Activated CD8-positive, alpha-beta T cell treated with anti-CD3 and anti-CD28 coated beads for 36 hours (primary cell): ENCODE measurements around the gene CC2D1A. TPM values are rescaled to one million over a fixed set of nuclear protein-coding genes. Genes with fewer than 3 reads are reported as not detected.
A peak's percentile ranks its signal among the peaks of the same experiment; 100 is the strongest.

ENCODE experiments used
- ATAC-seq: fragments of 200-7000 bp; cut with Tn5 transposase; one replicate; pipeline ENCODE4 v1.10.0; 2021; ENCODE audit warnings: mild to moderate bottlenecking, moderate library complexity
- CTCF ChIA-PET: fragments of 350-600 bp; sonication (Branson Sonifier 250); formaldehyde crosslinking; loops from one replicate; lab custom pipeline; 2021; ENCODE audit warnings: antibody characterized with exemption; lab: Charles Lee
- POLR2A ChIA-PET: fragments of 350-600 bp; sonication (Branson Sonifier 250); formaldehyde crosslinking; loops from one replicate; lab custom pipeline; 2021; ENCODE audit warnings: antibody characterized with exemption; lab: Charles Lee
- DNase-seq: peaks from one replicate; pipeline ENCODE4 v3.0.0-alpha.2; 2020
- H3K27ac Mint-ChIP-seq: one replicate; pipeline ENCODE4 v1.8.0; 2021; ENCODE audit warnings: mild to moderate bottlenecking, mixed read lengths
- H3K27me3 Mint-ChIP-seq: one replicate; pipeline ENCODE4 v1.8.0; 2021; ENCODE audit warnings: mixed read lengths
- H3K36me3 Mint-ChIP-seq: one replicate; pipeline ENCODE4 v1.8.0; 2021; ENCODE audit warnings: low read depth, mixed read lengths
- H3K4me1 Mint-ChIP-seq: one replicate; pipeline ENCODE4 v1.8.0; 2021; ENCODE audit warnings: low read depth, mixed read lengths
- H3K4me3 Mint-ChIP-seq: one replicate; pipeline ENCODE4 v1.8.0; 2021; ENCODE audit warnings: mild to moderate bottlenecking, moderate library complexity, mixed read lengths
- H3K9me3 Mint-ChIP-seq: one replicate; pipeline ENCODE4 v1.8.0; 2021; ENCODE audit warnings: mixed read lengths
- intact Hi-C: fragments of 100-400 bp; cut with micrococcal nuclease; formaldehyde crosslinking; loops from one replicate; pipeline ENCODE4 v1.10.0; 2022
- microRNA-seq: library from miRNA; unstranded; fragments of <30 nt; microRNA quantifications from one replicate; pipeline ENCODE4 v1.2.0, GENCODE V29; 2022; ENCODE audit warnings: borderline microRNAs expressed, borderline replicate concordance
- total RNA-seq, 2 experiments: library from RNA; stranded (reverse); gene quantifications; one replicate each; pipeline ENCODE4 v1.2.3, GENCODE V29; 2021
- TF ChIP-seq, protein P1 (sequence below): fragments of 200-600 bp; IDR thresholded peaks from one replicate; pipeline ENCODE4 v1.8.0; 2022; ENCODE audit warnings: antibody characterized with exemption, mild to moderate bottlenecking

CC2D1A gene
- total RNA-seq, 2 experiments from 2014 or later, result 22.4 to 23.8 TPM

DNA sequence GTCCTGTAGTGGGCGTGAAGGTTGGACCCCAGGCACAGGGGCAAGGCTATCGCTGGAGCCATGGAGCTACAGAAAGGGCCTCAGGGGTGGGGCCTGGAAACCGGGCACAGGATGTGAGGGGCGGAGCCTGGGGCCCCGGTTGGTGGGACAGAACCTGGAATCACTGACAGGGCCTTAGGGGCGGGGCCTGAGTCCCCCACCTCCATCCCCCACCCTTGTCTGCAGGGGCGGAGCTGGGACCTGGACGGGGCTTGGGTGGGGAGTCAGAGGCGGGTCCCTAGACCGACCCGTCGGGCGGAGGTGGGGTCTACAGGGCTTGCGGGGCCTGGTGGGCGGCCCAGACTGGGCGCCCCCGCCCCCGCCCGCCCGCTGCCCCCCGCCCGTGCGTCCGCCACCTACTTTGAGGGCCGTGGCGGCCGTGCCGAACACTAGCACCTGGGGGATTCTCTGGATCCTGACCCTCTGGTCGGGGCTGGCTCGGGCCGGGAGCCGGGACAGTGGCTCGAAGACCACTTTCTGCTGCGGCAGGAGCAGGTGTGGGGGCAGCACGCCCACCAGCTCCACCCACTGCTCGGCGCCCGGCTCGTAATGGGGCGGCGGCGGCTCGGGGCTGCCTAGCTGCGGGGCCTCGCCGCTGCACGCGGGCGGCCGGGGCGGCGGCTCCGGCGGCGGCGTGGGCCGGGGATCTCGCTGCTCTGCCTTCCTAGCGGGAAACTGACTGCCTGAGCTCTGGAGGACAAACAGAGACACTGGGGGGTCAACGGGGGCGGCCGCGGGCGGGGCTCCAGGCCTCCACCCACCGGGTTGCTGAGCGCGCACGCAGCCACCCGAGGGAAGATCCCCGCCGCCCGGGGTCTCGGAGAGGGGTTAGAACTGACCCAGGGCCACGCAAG lies 72.6 kb downstream of the CC2D1A start:
- Mint-ChIP-seq H3K4me1 (peaks cover 23% of the 10 kb centered on the region), H3K9me3 (no peaks in the 10 kb centered on the region), H3K4me3 (peak overlapping the region; percentile 40), H3K36me3 (peaks cover 10% of the 10 kb centered on the region), H3K27me3 (no peaks in the 10 kb centered on the region), H3K27ac (peak overlapping the region; percentile 49)
- peak; percentile 70 for DNase-seq
- ATAC-seq, result peak; percentile 73
- ChIA-PET CTCF (interaction anchor here (0.7 to 1.7 kb wide), 6 partner anchors 10 to 70 kb away, joined by 3 to 4 read pairs (median 3); partner anchors contain the start of gene IL27RA), POLR2A (interaction anchor here (0.7 to 2.4 kb wide), 5 partner anchors 16 to 53 kb away, joined by 3 to 18 read pairs (median 5); partner anchors contain the start of gene IL27RA)
- intact Hi-C loops, result no loop called here
- TF ChIP-seq, protein P1, sequence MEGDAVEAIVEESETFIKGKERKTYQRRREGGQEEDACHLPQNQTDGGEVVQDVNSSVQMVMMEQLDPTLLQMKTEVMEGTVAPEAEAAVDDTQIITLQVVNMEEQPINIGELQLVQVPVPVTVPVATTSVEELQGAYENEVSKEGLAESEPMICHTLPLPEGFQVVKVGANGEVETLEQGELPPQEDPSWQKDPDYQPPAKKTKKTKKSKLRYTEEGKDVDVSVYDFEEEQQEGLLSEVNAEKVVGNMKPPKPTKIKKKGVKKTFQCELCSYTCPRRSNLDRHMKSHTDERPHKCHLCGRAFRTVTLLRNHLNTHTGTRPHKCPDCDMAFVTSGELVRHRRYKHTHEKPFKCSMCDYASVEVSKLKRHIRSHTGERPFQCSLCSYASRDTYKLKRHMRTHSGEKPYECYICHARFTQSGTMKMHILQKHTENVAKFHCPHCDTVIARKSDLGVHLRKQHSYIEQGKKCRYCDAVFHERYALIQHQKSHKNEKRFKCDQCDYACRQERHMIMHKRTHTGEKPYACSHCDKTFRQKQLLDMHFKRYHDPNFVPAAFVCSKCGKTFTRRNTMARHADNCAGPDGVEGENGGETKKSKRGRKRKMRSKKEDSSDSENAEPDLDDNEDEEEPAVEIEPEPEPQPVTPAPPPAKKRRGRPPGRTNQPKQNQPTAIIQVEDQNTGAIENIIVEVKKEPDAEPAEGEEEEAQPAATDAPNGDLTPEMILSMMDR, result no peak

GRCh38 chr19:13979244-13979615 lies 73.2 kb downstream of the CC2D1A start:
- no peaks in the 10 kb centered on the region for H3K27me3 Mint-ChIP-seq
- DNase-seq, result no peak
- ChIA-PET POLR2A (interaction anchor here (1.5 to 2.4 kb wide), 3 partner anchors 19 to 52 kb away, joined by 5 to 18 read pairs (median 9); partner anchors contain the start of gene IL27RA), CTCF (interaction anchor here (0.9 to 1.7 kb wide), 4 partner anchors 9 to 63 kb away, joined by 3 to 4 read pairs (median 3); partner anchors contain the start of gene IL27RA)
- peak; percentile 17 for ATAC-seq
- no peaks in the 10 kb centered on the region for H3K9me3 Mint-ChIP-seq
- H3K4me3 Mint-ChIP-seq, result peak overlapping the region; percentile 40
- peaks cover 23% of the 10 kb centered on the region for H3K4me1 Mint-ChIP-seq
- TF ChIP-seq, protein P1, result no peak
- peaks cover 7% of the 10 kb centered on the region for H3K36me3 Mint-ChIP-seq
- H3K27ac Mint-ChIP-seq, result peak overlapping the region; percentile 42
- intact Hi-C loops, result no loop called here

GRCh38 chr19:13979686-13980085 lies 73.7 kb downstream of the CC2D1A start:
- H3K36me3 Mint-ChIP-seq, result peaks cover 7% of the 10 kb centered on the region
- ChIA-PET CTCF (interaction anchor here (0.9 to 1.7 kb wide), 2 partner anchors 42 to 63 kb away, joined by 3 to 4 read pairs; no protein-coding TSS in a partner anchor), POLR2A (interaction anchor here (1.5 to 2.4 kb wide), 3 partner anchors 20 to 52 kb away, joined by 5 to 18 read pairs (median 9); partner anchors contain the start of gene IL27RA)
- peaks cover 22% of the 10 kb centered on the region for H3K4me1 Mint-ChIP-seq
- H3K27ac Mint-ChIP-seq, result peak overlapping the region; percentile 46
- peak overlapping the region; percentile 40 for H3K4me3 Mint-ChIP-seq
- TF ChIP-seq, protein P1, result no peak
- no peak for ATAC-seq
- no peaks in the 10 kb centered on the region for H3K9me3 Mint-ChIP-seq
- H3K27me3 Mint-ChIP-seq, result no peaks in the 10 kb centered on the region
- intact Hi-C loops, result no loop called here
- DNase-seq, result no peak

DNA sequence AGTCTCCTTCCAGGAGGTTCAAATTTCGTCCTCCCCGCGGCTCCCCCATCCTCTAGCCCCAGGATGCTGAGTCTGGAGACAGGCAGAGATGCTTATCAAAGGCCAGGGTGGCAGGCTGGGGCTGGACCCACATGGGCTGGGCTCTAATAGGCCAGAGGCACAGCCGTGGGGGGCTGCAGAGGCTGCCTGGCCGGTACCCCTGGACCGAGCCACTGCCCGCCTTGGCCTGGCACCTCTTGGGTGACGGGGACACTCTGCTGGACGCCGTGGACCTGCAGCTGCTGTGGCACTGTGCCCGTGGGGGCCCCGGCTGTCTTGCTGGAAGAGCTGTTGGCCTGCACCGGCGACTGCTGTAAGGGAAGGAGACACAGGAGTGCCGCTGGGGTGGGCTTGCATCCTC lies 74.3 kb downstream of the CC2D1A start:
- ATAC-seq, result no peak
- Mint-ChIP-seq H3K4me1 (peaks cover 28% of the 10 kb centered on the region), H3K4me3 (no peak overlapping the region), H3K9me3 (no peaks in the 10 kb centered on the region), H3K36me3 (peaks cover 7% of the 10 kb centered on the region), H3K27ac (no peak overlapping the region), H3K27me3 (no peaks in the 10 kb centered on the region)
- CTCF ChIA-PET, result no interaction called here
- TF ChIP-seq, protein P1, result no peak
- POLR2A ChIA-PET, result interaction anchor here (0.5 kb wide), 1 partner anchor 165 kb away, joined by 5 read pairs; no protein-coding TSS in a partner anchor
- no peak for DNase-seq
- intact Hi-C loops, result no loop called here

Small RNA genes within 50 kb of the gene (microRNA-seq; reads per million reads assigned to microRNA genes)
- gene MIR181C, result 340 reads per million, percentile 81 among the genes with 10 or more reads in this experiment
- gene MIR181D, result 294 reads per million, percentile 80 among the genes with 10 or more reads in this experiment

Other genes with a start within 250 kb of the CC2D1A start
- 10 to 100 TPM; 37.1 to 40.8 TPM for gene MRI1, start 141.7 kb upstream of the CC2D1A start, total RNA-seq
- gene C19orf53, start 131.7 kb upstream of the CC2D1A start, total RNA-seq, result 100 to 1,000 TPM; 120 to 128 TPM
- gene ZSWIM4, start 110.8 kb upstream of the CC2D1A start, total RNA-seq, result 1 to 10 TPM; 6.6 to 6.8 TPM
- 1 to 10 TPM in 1 of 2 experiments, under 1 TPM in 1; 0.56 to 1.3 TPM for gene NANOS3, start 29.1 kb upstream of the CC2D1A start, total RNA-seq
- 1 to 10 TPM; 3.6 to 5.2 TPM for gene BRME1, start 84 bp upstream of the CC2D1A start, total RNA-seq
- not detected for gene PODNL1, start 32.2 kb downstream of the CC2D1A start, total RNA-seq
- gene DCAF15, start 46.3 kb downstream of the CC2D1A start, total RNA-seq, result 10 to 100 TPM; 51.3 to 51.9 TPM
- gene RFX1, start 100.1 kb downstream of the CC2D1A start, total RNA-seq, result 10 to 100 TPM; 13.3 to 14.1 TPM
- not detected for gene RLN3, start 121.9 kb downstream of the CC2D1A start, total RNA-seq
- gene IL27RA, start 125.6 kb downstream of the CC2D1A start, total RNA-seq, result 10 to 100 TPM; 46.5 to 48.2 TPM
- not detected for gene PALM3, start 155.9 kb downstream of the CC2D1A start, total RNA-seq
- 1 to 10 TPM; 1.4 to 1.5 TPM for gene MISP3, start 166.6 kb downstream of the CC2D1A start, total RNA-seq
- not detected for gene C19orf67, start 179.6 kb downstream of the CC2D1A start, total RNA-seq
- 10 to 100 TPM; 62.1 to 66.9 TPM for gene SAMD1, start 184.6 kb downstream of the CC2D1A start, total RNA-seq
- gene PRKACA, start 211.6 kb downstream of the CC2D1A start, total RNA-seq, result 10 to 100 TPM; 61.0 to 61.5 TPM
- 10 to 100 TPM; 53.5 to 55.3 TPM for gene ASF1B, start 230.4 kb downstream of the CC2D1A start, total RNA-seq